Measurements from ENCODE around the gene OTUD3.

Gene OTUD3

GRCh38 chr1:19918057-19918456, 35.9 kb downstream of the OTUD3 start:
- TF ChIP-seq CTCF (IDR thresholded peaks at IDR 0.05; ENCODE audit: insufficient read depth, missing control alignments), result peak; percentile 92
- DNase-seq (ENCODE audit: insufficient read length, low spot score) (peak; percentile 50), FAIRE-seq (no peak)

GRCh38 chr1:19920132-19920710, 38.0 kb downstream of the OTUD3 start:
- FAIRE-seq, result no peak
- DNase-seq (ENCODE audit: insufficient read length, low spot score), result no peak
- no peak for TF ChIP-seq CTCF (IDR thresholded peaks at IDR 0.05; ENCODE audit: insufficient read depth, missing control alignments)

GRCh38 chr1:19921310-19921709, 39.1 kb downstream of the OTUD3 start:
- DNase-seq (ENCODE audit: insufficient read length, low spot score) (no peak), FAIRE-seq (no peak)
- no peak for TF ChIP-seq CTCF (IDR thresholded peaks at IDR 0.05; ENCODE audit: insufficient read depth, missing control alignments)

- no peak for TF ChIP-seq CTCF (IDR thresholded peaks at IDR 0.05; ENCODE audit: insufficient read depth, missing control alignments)
- DNase-seq (ENCODE audit: insufficient read length, low spot score) (no peak), FAIRE-seq (no peak)
Observed at GRCh38 chr1:19922015-19922688, 40.0 kb downstream of the OTUD3 start.

- DNase-seq (ENCODE audit: insufficient read length, low spot score) (no peak), FAIRE-seq (no peak)
- no peak for TF ChIP-seq CTCF (IDR thresholded peaks at IDR 0.05; ENCODE audit: insufficient read depth, missing control alignments)
Observed at GRCh38 chr1:19923137-19923952, 41.1 kb downstream of the OTUD3 start, which contains the start of gene PLA2G2E. Gene PLA2G2E (minus strand): TSS chr1:19923617. CDS start chr1:19923559, 58 bp downstream.

GRCh38 chr1:19923953-19924346, 41.8 kb downstream of the OTUD3 start:
- no peak for DNase-seq (ENCODE audit: insufficient read length, low spot score)
- TF ChIP-seq CTCF (IDR thresholded peaks at IDR 0.05; ENCODE audit: insufficient read depth, missing control alignments), result no peak
- no peak for FAIRE-seq

Data from D721Med (cell line).